Esophagus squamous epithelium (tissue), 4 donors: ENCODE measurements around the gene SEPTIN5.

ENCODE experiments used
- POLR2A ChIP-seq, 4 donors: fragments of 450-650 bp; IDR thresholded peaks; one replicate each; pipeline ENCODE4 v1.6.1; 2017; ENCODE audit warnings: antibody characterized with exemption in 4 of 4, mild to moderate bottlenecking in 4 of 4, moderate library complexity in 3 of 4
- TF ChIP-seq, protein P1 (sequence below), 6 experiments: fragments of 450-650 bp in 4 of 6; fragments of 200-600 bp in 2 of 6; sonication (generic) in 2 of 6; IDR thresholded peaks; one replicate each; pipeline ENCODE4 v1.5.1; 2016 to 2019; ENCODE audit warnings: antibody characterized with exemption in 6 of 6, mild to moderate bottlenecking in 4 of 6, moderate library complexity in 4 of 6

DNA sequence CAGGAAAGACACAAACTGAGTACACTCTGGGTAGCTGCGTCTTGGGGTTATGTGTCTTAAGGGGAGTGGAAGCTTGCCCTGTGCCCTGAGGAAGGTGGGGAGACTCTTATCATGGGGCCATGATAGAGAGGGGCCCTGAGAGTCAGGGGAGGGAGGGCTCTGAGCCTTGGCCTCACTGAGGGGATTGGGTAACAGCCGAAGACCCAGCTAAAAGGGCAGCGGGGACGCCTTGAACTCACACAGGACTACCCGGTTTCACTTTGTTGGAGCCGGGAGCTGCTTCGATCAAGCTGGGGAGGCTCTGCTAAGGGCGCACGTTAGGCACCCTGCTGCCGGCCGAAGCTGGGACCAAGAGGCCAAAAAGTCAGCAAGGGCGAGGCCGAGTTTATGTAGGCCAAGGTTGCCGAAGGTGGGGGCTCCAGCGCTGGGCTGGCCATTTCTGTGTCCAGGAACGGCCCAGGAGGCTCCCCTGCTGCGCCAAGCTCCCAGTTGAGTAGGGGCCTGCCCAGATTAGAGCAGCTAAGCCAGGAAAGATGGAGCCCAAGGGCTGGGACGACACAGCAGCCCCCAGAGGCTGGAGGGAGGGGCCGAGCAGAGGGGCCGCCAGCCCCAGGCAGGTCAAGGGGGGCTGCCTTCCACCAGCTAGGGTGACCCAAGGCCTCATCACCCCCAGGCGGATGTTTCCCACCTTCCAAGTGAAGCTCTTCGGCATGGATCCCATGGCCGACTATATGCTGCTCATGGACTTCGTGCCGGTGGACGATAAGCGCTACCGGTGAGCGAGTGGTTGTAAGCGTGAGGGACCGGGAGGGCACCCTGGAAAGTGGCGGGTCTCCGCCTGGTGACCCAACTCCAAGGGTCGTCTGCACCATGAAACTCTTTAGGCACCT is 48.5 kb downstream of the SEPTIN5 start:
- TF ChIP-seq, protein P1, sequence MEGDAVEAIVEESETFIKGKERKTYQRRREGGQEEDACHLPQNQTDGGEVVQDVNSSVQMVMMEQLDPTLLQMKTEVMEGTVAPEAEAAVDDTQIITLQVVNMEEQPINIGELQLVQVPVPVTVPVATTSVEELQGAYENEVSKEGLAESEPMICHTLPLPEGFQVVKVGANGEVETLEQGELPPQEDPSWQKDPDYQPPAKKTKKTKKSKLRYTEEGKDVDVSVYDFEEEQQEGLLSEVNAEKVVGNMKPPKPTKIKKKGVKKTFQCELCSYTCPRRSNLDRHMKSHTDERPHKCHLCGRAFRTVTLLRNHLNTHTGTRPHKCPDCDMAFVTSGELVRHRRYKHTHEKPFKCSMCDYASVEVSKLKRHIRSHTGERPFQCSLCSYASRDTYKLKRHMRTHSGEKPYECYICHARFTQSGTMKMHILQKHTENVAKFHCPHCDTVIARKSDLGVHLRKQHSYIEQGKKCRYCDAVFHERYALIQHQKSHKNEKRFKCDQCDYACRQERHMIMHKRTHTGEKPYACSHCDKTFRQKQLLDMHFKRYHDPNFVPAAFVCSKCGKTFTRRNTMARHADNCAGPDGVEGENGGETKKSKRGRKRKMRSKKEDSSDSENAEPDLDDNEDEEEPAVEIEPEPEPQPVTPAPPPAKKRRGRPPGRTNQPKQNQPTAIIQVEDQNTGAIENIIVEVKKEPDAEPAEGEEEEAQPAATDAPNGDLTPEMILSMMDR (IDR thresholded peaks at IDR 0.05): no peak
- no peak for TF ChIP-seq POLR2A (IDR thresholded peaks at IDR 0.05)
